Caki2 (cell line): ENCODE measurements around the gene TSSK3. TPM values are rescaled to one million over a fixed set of nuclear protein-coding genes. Genes with fewer than 3 reads are reported as not detected.
"Not testable (repeated sequence)": the region's sequence is repeated elsewhere in the genome, so short reads cannot be mapped to it uniquely, and the experiment has no call there.

ENCODE experiments used
- DNase-seq: peaks from one replicate; pipeline ENCODE4 v3.0.0-alpha.2; 2015; ENCODE audit warnings: low read depth
- in situ Hi-C: cut with HindIII; loops from 2 replicates; pipeline ENCODE4 v1.10.0; 2016; ENCODE audit warnings: low sequenced_read_pairs, low pct_unique_long_range_greater_than_20kb, mixed read lengths
- total RNA-seq: library from RNA; depleted of rRNA; stranded (reverse); fragments of >200 nt; shearing (Covaris generic); gene quantifications from 2 replicates; pipeline ENCODE4 v1.2.3, GENCODE V29; 2014; ENCODE audit warnings: low replicate concordance

The TSSK3 gene
- total RNA-seq, 1 experiment from 2014 or later = not detected

DNA sequence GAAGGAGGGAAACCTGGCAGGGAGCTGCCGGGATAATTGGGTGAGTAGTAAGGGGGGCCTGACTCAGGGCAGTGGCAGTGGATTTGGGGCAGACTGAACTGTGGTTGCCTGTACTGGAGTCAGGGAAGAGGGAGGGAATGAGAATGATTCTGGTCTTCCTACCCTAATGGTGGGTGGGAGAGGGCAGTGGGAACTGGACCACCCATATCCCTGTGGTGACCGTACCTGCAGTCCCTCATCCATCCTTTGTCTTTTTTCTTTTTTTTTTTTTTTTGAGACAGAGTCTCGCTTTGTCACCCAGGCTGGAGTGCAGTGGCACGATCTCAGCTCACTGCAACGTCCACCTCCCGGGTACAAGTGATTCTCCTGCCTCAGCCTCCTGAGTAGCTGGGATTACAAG lies 6.6 kb upstream of the TSSK3 start:
- DNase-seq, in situ Hi-C loops: not testable (repeated sequence)

DNA sequence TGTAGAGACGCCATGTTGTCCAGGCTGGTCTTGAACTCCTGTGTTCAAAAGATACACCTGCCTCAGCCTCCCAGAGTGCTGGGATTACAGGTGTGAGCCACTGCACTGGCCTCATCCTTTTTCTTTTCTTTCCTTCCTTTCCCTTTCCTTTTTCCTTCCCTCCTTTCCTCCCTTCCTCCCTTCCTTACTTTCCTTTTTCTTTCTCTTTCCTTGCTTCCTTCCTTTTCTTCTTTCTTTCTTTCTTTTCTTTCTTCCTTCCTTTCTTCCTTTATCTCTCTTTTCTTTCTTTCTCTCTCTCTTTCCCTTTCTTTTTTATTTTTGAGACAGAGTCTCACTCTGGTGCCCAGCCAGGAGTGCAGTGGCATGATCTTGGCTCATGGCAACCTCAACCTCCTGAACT lies 5.9 kb upstream of the TSSK3 start:
- in situ Hi-C loops = no loop called here
- no peak for DNase-seq

DNA sequence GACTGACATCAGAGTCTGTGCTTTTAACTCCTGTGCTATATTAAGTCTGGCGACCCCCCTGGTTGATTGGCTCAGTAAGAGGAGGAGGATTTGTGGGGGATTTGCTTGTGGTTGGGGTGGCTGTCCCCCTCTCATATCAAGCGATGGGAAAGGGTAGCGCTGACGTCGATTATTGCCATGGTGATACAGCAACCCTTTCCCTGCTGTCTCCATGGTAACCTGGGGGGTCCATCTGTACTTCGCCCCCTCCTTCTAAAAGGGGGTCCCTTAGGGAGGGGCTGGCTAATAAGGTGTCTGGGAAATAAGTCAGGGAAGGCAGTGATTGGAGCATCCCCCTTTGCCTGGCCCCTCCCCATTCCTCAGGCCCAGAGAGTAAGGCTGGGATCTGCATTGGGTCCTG lies 4.7 kb upstream of the TSSK3 start:
- no peak for DNase-seq
- in situ Hi-C loops = no loop called here

DNA sequence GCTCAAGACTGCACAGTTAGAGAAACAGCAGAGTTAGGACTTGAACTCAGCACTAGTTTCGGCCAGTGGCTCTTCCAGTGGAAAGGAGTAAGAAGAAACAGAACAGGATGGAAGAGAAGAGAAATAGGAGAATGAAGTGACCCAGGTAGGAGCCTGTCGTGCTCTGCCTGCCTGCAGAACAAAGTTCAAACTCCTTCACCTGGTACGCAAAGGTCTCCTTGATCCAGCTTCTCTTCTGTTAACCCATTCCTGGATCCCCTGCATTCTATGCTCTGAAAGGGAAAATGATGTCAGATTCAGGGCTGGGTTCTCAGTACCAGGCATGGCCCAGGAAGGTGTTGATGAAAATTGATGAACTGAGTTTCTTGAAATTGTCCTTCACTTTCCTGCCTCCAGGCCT lies 3.9 kb upstream of the TSSK3 start:
- no peak for DNase-seq
- in situ Hi-C loops = no loop called here

DNA sequence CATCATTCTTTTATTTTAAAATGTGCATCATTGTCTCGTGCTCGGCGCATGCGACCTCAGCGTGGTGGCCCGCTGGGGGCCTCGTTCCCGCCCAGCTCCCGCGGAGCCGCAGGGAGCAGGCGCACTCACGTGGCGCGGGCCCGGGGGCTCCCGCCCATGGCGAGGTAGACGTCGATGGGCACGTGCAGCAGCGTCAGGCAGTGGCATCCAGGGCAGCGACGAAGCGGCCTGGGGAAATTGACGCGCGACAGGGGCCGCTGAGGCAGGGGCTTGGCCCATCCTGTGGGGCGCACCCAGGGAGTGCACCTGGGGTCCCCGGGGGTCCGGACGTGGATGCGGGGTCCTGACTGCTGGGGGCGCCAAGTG lies 1.0 kb upstream of the TSSK3 start:
- DNase-seq = no peak
- in situ Hi-C loops = no loop called here

DNA sequence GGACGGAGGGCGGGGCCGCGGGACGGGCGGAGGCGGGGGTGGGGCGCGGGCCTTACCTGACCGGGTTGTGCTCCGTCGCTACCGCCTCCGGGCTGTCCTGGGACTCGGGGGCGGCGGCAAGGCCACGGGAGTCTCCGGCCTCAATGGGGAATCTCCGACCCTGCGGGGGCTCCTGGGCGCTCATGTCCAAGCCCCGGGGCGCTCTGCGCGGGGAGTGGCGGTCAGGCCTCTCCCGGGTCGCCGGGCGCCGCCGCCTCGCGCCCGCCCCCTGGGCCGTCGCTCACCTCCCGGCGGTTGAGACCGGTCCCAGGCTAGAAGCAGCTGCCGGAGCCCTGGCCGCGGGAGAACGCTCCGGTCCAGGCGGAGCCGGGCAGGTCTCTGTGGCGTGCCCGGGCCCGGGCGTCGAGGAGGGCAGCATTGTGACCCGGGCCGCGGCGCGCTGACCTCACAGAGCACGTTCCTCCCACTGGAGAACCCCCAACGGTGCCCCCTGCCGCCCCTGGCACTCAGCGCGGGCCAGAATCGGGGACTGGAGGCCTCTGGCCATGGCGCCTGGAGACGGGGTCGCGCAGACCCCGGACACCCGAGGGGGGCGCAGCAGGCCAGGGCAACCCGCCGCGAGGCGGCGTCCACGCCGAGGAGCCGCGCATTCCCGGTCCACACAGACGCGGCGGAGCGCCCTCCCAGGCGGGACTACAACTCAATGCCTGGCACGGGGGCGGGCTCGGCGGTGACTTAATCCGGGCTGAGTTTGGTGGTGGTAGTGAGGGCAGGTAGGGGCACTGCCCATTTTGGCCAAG lies 465 bp upstream of the TSSK3 start:
- in situ Hi-C loops = no loop called here
- DNase-seq = no peak

DNA sequence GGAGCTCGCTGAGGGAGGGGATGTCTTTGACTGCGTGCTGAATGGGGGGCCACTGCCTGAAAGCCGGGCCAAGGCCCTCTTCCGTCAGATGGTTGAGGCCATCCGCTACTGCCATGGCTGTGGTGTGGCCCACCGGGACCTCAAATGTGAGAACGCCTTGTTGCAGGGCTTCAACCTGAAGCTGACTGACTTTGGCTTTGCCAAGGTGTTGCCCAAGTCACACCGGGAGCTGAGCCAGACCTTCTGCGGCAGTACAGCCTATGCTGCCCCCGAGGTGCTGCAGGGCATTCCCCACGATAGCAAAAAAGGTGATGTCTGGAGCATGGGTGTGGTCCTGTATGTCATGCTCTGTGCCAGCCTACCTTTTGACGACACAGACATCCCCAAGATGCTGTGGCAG lies 1.4 kb downstream of the TSSK3 start:
- DNase-seq = no peak
- in situ Hi-C loops = no loop called here

DNA sequence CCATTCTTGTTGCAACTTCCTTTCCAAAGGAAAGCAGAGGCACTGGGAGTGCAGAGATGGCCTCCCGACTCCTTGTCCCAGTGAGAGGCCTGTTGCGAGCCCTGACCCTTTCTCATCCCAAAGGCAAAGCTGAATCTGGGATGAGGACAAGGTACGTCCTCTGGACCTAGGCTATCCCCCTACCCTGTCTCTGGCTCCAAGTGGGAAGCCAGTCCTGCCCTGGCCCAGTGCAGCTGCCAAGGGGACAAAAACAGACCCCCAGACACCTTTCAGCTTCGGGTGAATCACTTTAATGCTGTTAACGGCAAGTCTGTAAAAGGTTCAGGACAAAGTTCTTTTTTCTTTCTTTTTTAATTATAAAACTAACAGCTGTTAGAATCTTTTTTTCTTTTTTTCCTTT lies 2.5 kb downstream of the TSSK3 start:
- DNase-seq = no peak
- in situ Hi-C loops = no loop called here

DNA sequence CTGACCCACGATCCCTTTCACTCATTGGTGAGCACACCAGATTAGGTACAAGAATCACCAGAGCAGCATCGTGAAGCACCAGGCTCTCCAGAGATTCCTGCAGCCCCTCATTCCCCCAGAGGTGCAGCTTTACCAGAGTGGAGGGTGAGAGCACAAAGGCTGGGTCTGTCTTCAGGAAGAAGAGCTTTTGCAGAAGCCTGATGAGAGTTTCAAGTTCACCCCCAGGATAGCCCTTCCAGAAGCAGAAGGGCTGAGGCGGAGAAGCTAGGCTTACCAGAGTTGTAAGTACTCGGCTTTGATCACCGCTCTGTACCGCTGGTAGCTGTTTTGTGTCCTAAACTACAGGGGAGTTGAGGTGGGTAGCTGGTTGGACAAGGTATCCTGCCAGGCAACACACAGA lies 3.1 kb downstream of the TSSK3 start:
- DNase-seq = no peak

DNA sequence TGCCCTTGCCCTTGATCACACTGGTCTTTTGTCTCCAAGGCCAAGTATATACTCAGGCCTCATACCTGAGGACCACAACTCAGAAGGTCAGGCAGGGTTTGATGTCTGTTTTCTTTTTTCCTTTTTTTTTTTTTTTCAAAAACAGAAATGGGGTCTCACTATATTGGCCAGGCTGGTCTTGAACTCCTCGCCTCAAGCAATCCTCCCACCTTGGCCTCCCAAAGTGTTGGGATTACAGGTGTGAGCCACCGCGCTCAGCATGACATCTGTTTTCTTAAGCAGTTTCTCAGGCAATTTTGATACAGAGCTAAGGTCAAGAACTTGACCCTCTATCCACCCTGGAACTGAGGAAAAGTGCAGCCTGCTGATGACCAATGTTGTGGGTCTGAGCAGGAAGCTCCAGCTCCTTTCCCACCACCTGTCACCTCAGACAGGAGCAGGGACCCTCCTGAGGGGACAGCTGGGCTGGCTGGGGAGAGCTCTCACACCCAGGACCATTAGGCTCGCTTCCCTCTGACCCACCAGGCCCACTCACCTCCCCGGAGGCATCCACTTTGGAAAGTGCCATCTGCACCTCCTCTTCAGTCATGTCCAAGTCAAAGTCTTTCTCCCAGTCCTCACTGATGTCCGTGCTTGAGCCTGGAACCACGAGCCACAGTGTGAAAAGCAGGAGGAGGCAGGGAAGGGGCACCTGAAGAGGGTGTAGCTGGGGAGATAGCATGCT lies 5.7 kb downstream of the TSSK3 start:
- in situ Hi-C loops = no loop called here
- no peak for DNase-seq

More for the DNA sequence above, 3.1 kb downstream of the TSSK3 start:
- in situ Hi-C loops = no loop called here

DNA sequence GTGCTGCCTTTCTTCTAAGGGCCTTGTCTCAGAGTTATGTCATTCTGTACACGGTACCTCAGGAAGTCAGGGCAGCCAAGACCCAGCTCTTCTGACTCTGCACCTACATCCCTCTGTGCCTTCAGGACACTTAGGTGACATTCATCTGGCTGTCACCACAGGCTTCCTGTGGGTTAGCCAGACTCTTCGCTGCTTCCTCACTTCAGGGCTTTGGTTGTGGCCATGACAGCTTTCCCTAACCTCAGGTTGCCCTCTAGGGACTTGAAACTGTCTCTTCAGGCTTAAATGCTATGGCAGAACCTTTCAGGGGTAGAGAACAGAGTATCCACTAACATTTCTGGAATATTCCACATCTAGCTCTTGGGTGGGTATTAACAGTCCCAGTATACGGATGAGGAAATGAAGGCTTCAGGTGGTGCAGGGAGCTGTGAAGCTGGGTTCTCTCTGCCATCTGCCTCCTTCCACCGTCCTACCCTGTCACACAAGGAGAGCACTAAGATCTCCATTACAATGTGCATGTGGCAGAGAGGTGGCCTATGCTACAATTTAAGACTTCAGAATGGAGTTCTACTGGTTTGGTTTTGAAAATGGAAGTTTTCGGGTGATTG lies 9.9 kb downstream of the TSSK3 start:
- DNase-seq = no peak
- in situ Hi-C loops = no loop called here

DNA sequence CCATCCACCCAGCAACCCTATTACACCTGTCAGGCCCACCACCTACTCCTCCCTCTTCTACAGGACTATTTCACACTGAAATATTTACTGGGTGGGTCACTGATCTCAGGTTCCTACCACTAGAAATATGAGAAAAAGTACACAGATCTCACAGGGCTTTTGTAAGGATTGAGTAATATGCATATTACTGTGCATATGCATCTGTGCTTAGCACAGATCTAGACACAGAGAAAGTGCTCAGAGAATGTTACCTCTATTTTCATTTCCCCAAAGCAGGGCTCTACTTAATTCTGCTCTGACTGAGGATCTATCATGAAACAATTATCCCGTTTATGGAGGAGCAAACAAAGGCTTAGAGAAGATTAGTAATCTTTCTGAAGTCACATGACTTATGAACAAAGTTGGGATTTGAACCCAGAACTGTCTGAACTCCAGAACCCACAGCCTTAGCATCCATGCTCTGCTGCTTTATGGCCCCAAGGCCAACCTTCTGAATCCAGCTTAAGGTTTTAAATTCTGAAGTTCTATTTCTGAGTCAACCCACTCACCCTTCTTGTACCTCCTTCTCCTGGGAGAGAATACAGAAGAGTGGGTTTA lies 11.8 kb downstream of the TSSK3 start:
- DNase-seq = no peak
- in situ Hi-C loops = no loop called here

DNA sequence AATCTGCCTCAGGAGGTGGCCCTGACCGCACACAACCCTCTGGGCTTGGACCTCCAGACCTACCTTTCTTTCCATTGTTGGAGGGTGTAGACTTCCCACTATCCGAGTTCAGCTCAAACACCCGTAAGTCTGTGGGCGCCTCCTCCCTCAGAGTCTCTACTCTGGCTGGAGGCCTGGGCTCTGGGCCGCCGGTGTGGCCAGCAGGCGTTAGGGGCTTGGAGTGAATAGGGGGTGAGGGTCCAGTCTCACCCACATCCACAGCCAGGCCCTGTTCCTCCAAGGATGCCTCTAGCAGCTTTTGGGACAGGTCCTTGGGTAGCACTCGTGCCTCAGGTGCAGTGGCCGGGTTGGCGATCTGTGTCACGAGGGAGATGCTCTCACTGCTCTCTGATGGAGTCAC lies 13.9 kb downstream of the TSSK3 start:
- DNase-seq = no peak
- in situ Hi-C loops = no loop called here

DNA sequence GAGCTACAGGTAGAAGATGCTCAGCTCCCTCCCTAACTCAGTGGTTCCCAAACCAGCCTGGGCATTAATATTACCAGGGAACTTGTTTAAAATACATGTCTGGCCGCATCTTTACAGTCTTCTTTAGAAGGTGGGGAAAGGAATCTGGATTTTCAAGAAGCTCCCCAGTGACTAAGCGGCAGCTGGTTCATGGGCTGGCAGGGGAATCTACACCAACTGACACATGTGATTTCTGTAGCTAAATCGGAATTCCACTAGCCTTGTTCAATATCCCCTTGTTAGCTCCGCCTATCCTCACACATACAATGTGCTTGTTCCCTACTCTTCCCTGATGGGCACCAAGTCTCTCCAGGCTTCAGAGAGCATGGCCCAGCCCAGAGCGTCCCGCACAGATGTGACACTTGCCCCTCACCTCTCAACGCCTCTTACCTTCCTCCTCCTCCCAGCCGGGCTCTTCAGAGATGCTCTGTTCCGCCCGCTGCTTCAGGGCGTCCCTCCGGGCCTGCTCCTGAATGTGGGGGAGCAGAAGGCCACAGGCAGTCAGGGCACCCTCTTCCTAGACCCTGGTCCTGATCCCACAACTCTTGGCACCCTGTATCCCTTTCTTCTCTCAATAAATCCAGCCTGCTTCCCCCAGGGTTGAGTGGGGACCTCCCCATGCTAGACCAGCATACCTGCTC lies 15.3 kb downstream of the TSSK3 start:
- no peak for DNase-seq
- in situ Hi-C loops = no loop called here

DNA sequence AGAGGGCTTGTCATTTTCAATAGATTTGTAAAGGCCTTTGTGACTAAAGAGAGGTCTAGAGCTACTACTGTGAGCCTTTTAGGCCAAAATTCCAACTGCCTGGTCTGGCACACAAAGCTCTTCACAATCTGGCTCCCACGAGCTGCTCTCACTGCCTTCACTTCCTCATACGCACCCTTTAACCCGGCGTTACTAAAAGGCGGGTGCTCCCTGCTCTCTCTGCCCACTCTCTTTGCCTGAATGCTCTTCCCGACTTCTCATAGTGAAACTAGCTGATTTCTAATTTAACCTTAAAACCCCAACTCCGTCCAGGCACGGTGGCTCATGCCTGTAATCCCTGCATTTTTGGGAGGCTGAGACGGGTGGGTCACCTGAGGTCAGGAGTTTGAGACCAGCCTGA lies 17.7 kb downstream of the TSSK3 start:
- in situ Hi-C loops = no loop called here

DNA sequence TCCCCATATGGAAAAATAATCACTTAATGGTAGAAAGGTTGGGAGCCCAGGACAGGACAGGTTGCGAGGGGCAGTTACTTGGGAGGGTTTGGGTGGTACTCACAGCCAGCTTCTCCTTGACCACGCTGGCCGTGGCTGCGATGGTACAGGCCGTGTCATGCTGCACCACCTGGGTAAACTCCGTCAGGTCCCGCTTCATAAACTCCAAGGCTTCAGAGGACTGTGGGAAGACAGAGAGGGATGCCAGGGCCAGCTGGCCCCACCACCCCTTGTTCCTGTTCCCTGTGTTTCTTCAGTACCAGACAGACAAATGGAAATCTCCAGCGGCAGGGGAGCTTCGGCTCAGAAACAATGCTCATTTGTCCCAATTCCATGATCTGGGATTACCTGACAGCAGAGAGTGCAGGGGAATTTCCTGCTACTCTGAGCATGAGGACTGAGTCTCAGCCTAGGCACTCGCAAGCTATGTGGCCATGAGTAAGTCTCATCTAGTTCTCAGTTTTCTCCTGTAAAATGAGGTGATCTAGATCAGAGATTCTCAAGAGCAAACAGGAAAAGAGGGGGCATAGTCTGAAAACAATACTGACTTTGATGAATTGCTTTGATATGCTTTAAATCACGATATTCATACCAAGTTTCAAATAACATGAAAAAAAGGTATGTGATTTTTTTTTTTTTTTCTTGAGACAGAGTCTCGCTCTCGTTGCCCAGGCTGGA lies 24.5 kb downstream of the TSSK3 start:
- DNase-seq = no peak
- in situ Hi-C loops = no loop called here

More for the DNA sequence above, 17.7 kb downstream of the TSSK3 start:
- DNase-seq = no peak

DNA sequence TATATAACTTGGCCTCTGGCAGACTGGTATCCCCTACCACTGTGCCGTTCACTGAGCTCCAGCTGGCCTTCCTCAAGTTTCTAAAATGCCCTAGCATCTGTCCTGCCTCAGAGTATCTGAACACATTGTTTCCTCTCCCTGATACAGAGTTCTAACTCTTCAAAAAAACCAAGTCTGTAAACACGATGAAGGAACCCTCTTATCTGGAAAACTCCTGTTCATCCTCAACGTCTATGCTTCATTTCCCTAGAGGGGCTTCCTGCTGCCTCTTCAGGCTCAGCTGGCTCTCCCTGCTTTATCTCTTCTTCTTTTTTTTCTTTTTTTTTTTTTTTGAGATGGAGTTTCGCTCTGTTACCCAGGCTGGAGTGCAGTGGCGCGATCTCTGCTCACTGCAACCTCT lies 26.3 kb downstream of the TSSK3 start:
- in situ Hi-C loops = no loop called here
- DNase-seq = no peak
